Measurements from ENCODE around the gene TFAP2C.

Gene TFAP2C

DNA sequence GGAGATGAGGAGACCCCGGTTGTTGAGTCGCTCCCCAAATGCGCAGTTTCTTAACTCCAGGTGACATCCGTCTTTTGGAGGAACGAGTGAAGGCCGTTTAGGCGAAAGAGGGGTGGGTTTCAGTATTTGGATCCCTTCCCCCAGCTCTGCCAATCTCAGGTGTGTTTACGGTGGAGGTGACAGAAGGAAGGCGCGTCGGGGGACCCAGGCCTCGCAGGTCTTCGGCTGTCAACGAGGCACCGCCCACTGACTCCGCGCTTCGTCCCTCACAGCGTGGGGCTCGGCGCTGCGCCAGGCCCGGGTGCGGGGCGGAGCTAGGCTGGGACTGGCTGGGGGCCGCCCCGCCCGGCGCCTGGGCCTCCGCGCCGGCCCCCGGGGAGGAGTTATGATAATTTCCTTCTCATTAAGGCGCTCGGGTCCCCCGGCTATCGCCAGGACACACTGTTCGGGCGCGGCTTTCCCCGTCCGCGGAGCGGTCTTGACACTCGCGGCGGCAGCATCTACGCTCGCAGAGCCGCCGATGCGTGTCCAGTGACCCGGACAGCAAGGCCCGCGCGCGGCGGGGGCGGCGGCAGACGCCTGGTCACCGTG, at the start of gene TFAP2C:
Gene TFAP2C (plus strand): TSS at position 434 of the 591 bp plus-strand sequence. CDS start 239 bp downstream, outside the sequence.
- DNase-seq (ENCODE audit: low read depth in 4 of 4, low spot score in 1 of 4) = peak in 1 of 4 experiments; percentile 9

- no peak for DNase-seq (ENCODE audit: low read depth in 4 of 4, low spot score in 1 of 4)
Measured at GRCh38 chr20:56580226-56580625, 48.9 kb upstream of the TFAP2C start.

GRCh38 chr20:56581701-56582100, 47.4 kb upstream of the TFAP2C start:
- DNase-seq (ENCODE audit: low read depth in 4 of 4, low spot score in 1 of 4) = no peak

DNA sequence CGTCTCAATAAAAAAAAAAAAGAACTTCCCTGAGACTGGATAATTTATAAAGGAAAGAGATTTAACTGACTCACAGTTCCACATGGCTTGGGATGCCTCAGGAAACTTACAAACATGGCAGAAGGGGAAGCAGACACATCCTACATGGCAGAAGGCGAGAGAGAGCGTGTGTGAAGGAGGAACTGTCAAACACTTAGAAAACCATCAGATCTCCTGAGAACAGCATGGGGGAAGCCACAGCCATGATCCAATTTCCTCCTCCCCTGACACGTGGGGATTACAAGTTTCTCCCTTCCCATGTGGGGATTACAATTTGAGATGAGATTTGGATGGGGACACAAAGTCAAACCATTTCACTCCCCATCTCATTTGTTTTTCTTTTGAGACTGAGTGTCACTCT, 46.6 kb upstream of the TFAP2C start:
- no peak for DNase-seq (ENCODE audit: low read depth in 4 of 4, low spot score in 1 of 4)

GRCh38 chr20:56584916-56585315, 44.2 kb upstream of the TFAP2C start:
- no peak for DNase-seq (ENCODE audit: low read depth in 4 of 4, low spot score in 1 of 4)

- no peak for DNase-seq (ENCODE audit: low read depth in 4 of 4, low spot score in 1 of 4)
Measured at GRCh38 chr20:56587307-56588041, 41.6 kb upstream of the TFAP2C start.

DNA sequence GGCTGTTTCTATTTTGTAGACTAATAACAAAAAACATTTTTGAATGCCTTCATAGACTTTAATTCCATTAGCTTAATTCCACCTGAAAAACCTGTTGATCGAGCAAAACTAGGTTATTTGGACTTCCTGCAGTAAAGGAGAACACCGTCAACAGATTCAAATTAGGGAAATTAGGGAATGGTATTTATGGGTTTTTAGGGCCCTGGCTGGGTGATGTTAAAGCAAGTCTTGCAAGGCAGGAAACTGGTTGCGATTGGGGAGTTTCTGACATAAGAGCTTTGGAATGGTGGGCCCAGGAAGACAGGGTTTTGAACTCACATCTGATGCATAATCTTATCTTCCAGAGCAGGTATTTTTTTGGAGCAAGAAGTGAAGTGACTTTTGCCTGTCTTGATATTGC, 40.1 kb upstream of the TFAP2C start:
- DNase-seq (ENCODE audit: low read depth in 4 of 4, low spot score in 1 of 4) = no peak

- DNase-seq (ENCODE audit: low read depth in 4 of 4, low spot score in 1 of 4) = no peak
Measured at GRCh38 chr20:56589633-56590032, 39.5 kb upstream of the TFAP2C start.

DNA sequence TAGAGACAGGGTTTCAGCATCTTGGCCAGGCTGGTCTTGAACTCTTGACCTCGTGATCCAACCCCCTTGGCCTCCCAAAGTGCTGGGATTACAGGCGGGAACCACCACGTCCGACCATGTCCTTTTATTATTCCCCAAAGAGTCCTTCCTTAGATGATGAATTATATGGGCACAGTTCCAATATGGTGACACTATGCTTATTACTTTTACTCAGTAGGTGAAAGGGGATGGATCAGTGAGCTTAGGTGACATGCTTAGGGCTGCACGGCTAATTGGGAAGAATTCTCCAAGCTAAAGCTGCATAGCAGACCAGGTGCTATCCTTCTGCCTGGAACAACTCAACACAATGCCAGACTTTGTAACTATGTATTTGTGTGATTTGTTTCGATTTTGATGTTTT, 38.2 kb upstream of the TFAP2C start:
- DNase-seq (ENCODE audit: low read depth in 4 of 4, low spot score in 1 of 4) = no peak

GRCh38 chr20:56592211-56592610, 36.9 kb upstream of the TFAP2C start:
- no peak for DNase-seq (ENCODE audit: low read depth in 4 of 4, low spot score in 1 of 4)

DNA sequence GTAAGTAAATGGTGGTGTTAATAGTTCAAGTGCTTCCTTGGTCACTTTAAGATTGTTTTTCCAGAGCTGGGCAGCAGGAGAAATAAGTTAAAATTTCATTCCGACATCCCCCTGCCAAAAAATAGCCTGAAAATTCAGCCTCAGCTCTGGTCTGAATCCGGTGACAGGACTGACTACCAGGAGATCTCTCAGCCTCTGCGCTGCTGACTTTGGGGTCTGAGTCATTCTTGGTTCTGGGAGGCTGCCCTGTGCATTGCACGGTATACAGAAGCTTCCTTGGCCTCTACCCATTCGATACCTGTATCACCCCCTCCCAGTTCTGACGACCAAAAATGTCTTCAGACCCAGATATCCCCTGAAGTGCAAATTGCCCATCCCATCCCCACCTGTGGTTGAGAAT, 36.3 kb upstream of the TFAP2C start:
- DNase-seq (ENCODE audit: low read depth in 4 of 4, low spot score in 1 of 4) = no peak

- DNase-seq (ENCODE audit: low read depth in 4 of 4, low spot score in 1 of 4) = no peak
Measured at GRCh38 chr20:56595746-56596475, 33.2 kb upstream of the TFAP2C start.

DNA sequence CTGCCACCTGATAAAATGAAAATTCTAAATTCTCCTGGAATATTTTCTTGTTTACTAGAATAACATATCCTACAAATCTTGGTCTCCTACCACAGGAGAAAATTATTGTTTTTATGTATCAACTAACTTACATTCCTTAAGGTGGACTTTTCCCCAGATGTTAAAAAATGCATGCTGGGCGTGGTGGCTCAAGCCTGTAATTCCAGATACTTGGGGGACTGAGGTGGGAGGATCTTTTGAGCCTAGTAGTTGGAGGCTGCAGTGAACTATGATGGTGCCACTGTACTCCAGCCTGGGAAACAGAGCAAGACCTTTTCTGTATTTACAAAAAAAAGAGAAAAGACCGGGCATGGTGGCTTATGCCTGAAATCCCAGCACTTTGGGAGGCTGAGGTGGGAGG, 27.9 kb upstream of the TFAP2C start:
- no peak for DNase-seq (ENCODE audit: low read depth in 4 of 4, low spot score in 1 of 4)

DNA sequence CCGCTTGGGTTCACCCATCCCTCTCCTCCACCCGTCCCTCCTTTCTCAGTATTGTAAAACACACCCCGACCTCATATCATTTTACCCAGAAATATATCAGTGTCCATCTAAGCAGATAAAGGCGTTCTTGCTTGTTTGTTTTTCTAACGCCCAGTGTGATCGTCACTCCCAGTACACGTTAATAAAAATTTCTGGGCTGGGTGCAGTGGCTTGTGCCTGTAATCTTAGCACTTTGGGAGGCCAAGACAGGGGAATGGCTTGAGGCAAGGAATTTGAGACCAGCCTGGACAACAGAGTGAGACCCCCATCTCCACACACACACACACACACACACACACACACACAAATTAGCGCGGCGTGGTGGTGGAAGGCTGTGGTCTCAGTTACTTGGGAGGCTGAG, 24.4 kb upstream of the TFAP2C start:
- DNase-seq (ENCODE audit: low read depth in 4 of 4, low spot score in 1 of 4) = no peak

DNA sequence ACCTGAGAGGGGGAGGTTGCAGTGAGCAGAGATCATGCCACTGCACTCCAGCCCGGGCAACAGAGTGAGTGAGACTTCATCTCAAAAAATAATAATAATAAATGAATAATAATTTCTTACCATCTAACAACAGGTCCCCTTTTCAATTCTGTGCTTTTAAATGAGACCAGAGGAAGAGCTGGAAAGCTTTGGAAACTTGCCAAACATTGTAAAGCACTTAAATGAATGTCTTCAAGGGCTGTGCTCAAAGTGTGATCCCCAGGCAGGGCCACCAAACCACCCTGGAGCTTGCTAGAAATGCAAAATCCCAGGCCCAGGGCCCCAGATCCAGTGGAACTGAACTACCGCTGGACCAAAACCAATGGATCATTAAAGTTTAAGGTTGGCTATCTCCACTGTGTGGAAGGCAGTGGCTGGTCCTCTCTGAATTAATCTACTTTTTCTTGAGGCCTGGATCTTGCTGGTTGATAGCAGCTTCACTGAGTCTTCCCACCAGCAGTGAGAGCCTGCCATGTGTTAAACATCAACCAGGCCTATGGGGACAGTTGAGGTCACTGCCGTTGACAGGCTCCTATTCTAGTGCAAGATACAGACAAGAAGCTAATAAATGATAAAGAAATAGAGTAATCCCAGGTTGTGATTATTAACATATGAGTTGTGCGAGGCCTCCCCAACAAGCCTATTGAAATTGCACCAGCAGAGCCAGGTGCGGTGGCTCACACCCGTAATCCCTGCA, 23.7 kb upstream of the TFAP2C start:
- DNase-seq (ENCODE audit: low read depth in 4 of 4, low spot score in 1 of 4) = no peak

DNA sequence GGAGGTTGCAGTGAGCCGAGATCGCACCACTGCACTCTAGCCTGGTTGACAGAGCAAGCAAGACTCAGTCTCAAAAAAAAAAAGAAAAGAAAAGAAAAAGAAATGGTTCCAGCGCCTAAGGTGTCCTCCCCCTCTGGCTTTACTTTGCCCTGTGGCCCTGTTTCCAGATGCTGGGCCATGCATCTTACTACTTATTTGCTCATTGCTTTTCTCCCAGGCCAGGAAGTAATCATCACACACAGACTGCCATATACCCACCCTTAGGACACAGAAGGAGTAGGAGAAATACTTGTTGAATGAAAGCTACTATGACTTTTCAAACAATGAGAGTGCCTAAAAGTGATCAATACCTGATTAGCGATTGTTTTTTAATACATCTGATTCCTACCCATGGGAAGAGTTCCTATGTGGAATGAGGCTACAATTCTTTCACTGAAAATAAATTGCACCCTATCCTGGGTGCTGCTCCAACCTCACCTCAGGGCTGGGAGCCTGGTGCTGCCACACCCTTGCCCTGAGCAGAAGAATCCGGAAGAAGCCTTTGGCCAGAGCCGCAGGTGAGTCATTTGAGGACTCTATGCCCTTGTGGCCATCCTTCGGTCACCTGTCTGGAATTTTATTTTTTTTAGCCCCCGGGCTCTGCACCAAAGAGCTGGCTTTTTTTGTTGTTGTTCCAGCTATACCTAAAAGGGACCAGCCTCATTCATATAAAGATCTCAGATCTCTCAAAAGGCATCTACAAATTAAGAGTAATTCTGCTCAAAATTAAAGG, 22.7 kb upstream of the TFAP2C start:
- DNase-seq (ENCODE audit: low read depth in 4 of 4, low spot score in 1 of 4) = no peak

GRCh38 chr20:56607061-56607704, 21.9 kb upstream of the TFAP2C start:
- DNase-seq (ENCODE audit: low read depth in 4 of 4, low spot score in 1 of 4) = no peak

GRCh38 chr20:56608376-56608775, 20.7 kb upstream of the TFAP2C start:
- DNase-seq (ENCODE audit: low read depth in 4 of 4, low spot score in 1 of 4) = no peak

- no peak for DNase-seq (ENCODE audit: low read depth in 4 of 4, low spot score in 1 of 4)
Measured at GRCh38 chr20:56609321-56609720, 19.8 kb upstream of the TFAP2C start.

DNA sequence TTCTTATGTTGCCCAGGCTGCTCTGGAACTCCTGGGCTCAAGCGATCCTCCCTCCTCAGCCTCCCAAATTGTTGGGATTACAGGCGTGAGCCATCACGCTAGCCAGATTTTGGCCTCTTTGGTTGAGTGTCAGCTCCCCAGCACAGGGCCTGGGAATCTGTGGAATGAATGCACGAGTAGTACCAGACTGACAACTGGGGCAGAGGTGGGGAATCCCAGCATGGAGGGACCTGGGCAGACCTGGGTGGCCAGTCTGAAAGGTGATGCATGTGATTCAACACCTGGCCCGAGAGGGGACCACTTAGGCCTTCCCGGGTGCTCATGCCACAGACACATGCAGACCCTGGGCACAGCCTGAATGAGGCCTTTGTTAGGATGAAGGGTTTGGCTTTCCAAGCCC, 19.0 kb upstream of the TFAP2C start:
- no peak for DNase-seq (ENCODE audit: low read depth in 4 of 4, low spot score in 1 of 4)
